Adrenal gland (tissue), 5 donors: ENCODE data around the gene TP53I3.

ENCODE experiments used
- POLR2A ChIP-seq, 2 donors: fragments of 450-650 bp; IDR thresholded peaks; one replicate each; pipeline ENCODE4 v1.6.1; 2017; ENCODE audit warnings: antibody characterized with exemption in 2 of 2, mild to moderate bottlenecking in 2 of 2, moderate library complexity in 1 of 2
- TF ChIP-seq, protein P1 (sequence below), 6 experiments: fragments of 450-650 bp in 4 of 6; fragments of 200-600 bp in 2 of 6; sonication (generic) in 1 of 6; IDR thresholded peaks; 1 replicate in 5 of 6; 2 replicates in 1 of 6; pipeline versions ENCODE4 v1.5.1 to v1.8.0; 2016 to 2021; ENCODE audit warnings: antibody characterized with exemption in 6 of 6, mild to moderate bottlenecking in 2 of 6, moderate library complexity in 1 of 6
- donor health status: DM: no; HTN: no; CAD: no.

DNA sequence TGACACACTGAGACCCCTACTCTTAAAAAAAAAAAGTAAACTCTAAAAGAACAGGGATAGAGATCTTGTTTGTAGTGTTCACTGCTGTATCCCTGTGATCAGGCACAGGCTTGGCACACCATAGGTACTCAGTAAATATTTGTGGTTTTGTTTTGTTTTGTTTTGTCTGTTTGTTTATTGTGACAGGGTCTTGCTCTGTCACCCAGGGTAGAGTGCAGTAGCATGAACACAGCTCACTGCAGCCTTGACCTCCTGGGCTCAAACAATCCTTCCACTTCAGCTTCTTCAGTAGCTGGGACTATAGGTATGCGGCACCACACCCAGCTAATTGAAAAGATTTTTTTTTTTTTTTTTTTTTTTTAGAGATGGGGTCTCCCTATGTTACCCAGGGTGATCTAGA is 31.7 kb downstream of the TP53I3 start:
- TF ChIP-seq, protein P1, sequence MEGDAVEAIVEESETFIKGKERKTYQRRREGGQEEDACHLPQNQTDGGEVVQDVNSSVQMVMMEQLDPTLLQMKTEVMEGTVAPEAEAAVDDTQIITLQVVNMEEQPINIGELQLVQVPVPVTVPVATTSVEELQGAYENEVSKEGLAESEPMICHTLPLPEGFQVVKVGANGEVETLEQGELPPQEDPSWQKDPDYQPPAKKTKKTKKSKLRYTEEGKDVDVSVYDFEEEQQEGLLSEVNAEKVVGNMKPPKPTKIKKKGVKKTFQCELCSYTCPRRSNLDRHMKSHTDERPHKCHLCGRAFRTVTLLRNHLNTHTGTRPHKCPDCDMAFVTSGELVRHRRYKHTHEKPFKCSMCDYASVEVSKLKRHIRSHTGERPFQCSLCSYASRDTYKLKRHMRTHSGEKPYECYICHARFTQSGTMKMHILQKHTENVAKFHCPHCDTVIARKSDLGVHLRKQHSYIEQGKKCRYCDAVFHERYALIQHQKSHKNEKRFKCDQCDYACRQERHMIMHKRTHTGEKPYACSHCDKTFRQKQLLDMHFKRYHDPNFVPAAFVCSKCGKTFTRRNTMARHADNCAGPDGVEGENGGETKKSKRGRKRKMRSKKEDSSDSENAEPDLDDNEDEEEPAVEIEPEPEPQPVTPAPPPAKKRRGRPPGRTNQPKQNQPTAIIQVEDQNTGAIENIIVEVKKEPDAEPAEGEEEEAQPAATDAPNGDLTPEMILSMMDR (IDR thresholded peaks at IDR 0.05) = no peak
- TF ChIP-seq POLR2A (IDR thresholded peaks at IDR 0.05) = no peak
